NCI-H748 treated with DMSO at 0.1 percent for 48 hours (cell line): ENCODE results near the gene FXYD3.
"Not testable (repeated sequence)": the region's sequence is repeated elsewhere in the genome, so short reads cannot be mapped to it uniquely, and the experiment has no call there.

Experiments used
- DNase-seq: peaks from one replicate; lab custom pipeline; 2025; lab: John Stamatoyannopoulos, UW

The FXYD3 gene

GRCh38 chr19:35086455-35086854 is 29.2 kb upstream of the FXYD3 start:
- no peak for DNase-seq

GRCh38 chr19:35087393-35087792 is 28.2 kb upstream of the FXYD3 start:
- DNase-seq: no peak

GRCh38 chr19:35088131-35088913 is 27.3 kb upstream of the FXYD3 start:
- no peak for DNase-seq

GRCh38 chr19:35089554-35089953 is 26.1 kb upstream of the FXYD3 start:
- DNase-seq: no peak

- no peak for DNase-seq
These were observed 25.5 kb upstream of the FXYD3 start for GRCh38 chr19:35090160-35090505.

- peak; percentile 18 for DNase-seq
These were observed 25.0 kb upstream of the FXYD3 start for GRCh38 chr19:35090506-35091214.

GRCh38 chr19:35093430-35093829 is 22.2 kb upstream of the FXYD3 start:
- DNase-seq: no peak

GRCh38 chr19:35093941-35094647 is 21.5 kb upstream of the FXYD3 start:
- no peak for DNase-seq

- no peak for DNase-seq
These were observed 21.0 kb upstream of the FXYD3 start for GRCh38 chr19:35094656-35095055.

GRCh38 chr19:35095667-35096368 is 19.8 kb upstream of the FXYD3 start:
- no peak for DNase-seq

GRCh38 chr19:35098413-35099049 is 17.1 kb upstream of the FXYD3 start:
- DNase-seq: no peak

GRCh38 chr19:35099155-35099896 is 16.3 kb upstream of the FXYD3 start:
- no peak for DNase-seq

- no peak for DNase-seq
These were observed 15.7 kb upstream of the FXYD3 start for GRCh38 chr19:35099897-35100275.

GRCh38 chr19:35100588-35101533 is 14.8 kb upstream of the FXYD3 start:
- no peak for DNase-seq

- not testable (repeated sequence) for DNase-seq
These were observed 13.7 kb upstream of the FXYD3 start for GRCh38 chr19:35101949-35102348.

- not testable (repeated sequence) for DNase-seq
These were observed 12.0 kb upstream of the FXYD3 start for GRCh38 chr19:35103614-35104013.

- no peak for DNase-seq
These were observed 11.3 kb upstream of the FXYD3 start for GRCh38 chr19:35104361-35104760.

- DNase-seq: no peak
These were observed 10.6 kb upstream of the FXYD3 start for GRCh38 chr19:35105047-35105410.

GRCh38 chr19:35105411-35106290 is 10.0 kb upstream of the FXYD3 start:
- no peak for DNase-seq
